BLaER1 treated with 17β-estradiol and CSF1 and Interleukin-3, amounts not matched to agents 10 nM and 100 nM (cell line): ENCODE measurements around the gene KLHL12.
A peak's percentile ranks its signal among the peaks of the same experiment; 100 is the strongest.
"Not testable (repeated sequence)": the region's sequence is repeated elsewhere in the genome, so short reads cannot be mapped to it uniquely, and the experiment has no call there.

ENCODE experiments used
- H3K27ac ChIP-seq, 11 experiments: shearing (Covaris generic); formaldehyde crosslinking; 2 replicates each; pipeline ENCODE4 v1.8.1; 2022
- H3K27me3 ChIP-seq, 11 experiments: shearing (Covaris generic); formaldehyde crosslinking; 2 replicates each; pipeline ENCODE4 v1.8.1; 2022
- H3K36me3 ChIP-seq, 11 experiments: shearing (Covaris generic); formaldehyde crosslinking; 2 replicates each; pipeline ENCODE4 v1.8.1; 2022
- H3K4me1 ChIP-seq, 10 experiments: shearing (Covaris generic); formaldehyde crosslinking; 2 replicates each; pipeline ENCODE4 v1.8.1; 2022
- H3K4me2 ChIP-seq, 11 experiments: shearing (Covaris generic); formaldehyde crosslinking; 2 replicates each; pipeline ENCODE4 v1.8.1; 2022
- H3K4me3 ChIP-seq, 10 experiments: shearing (Covaris generic); formaldehyde crosslinking; 2 replicates each; pipeline ENCODE4 v1.8.1; 2022
- H3K9ac ChIP-seq, 11 experiments: shearing (Covaris generic); formaldehyde crosslinking; 2 replicates each; pipeline ENCODE4 v1.8.1; 2022
- H3K9me3 ChIP-seq, 11 experiments: shearing (Covaris generic); formaldehyde crosslinking; replicated peaks in 1 of 11; 2 replicates each; pipeline ENCODE4 v1.8.1; 2022
- H4K20me1 ChIP-seq, 11 experiments: shearing (Covaris generic); formaldehyde crosslinking; 2 replicates each; pipeline ENCODE4 v1.8.1; 2022
- Cebpa-rat ChIP-seq, 11 experiments: shearing (Covaris generic); IDR thresholded peaks; 2 replicates each; pipeline ENCODE4 v1.8.1; 2022

KLHL12 gene

GRCh38 chr1:202919615-202920014, 7.4 kb downstream of the KLHL12 start:
- TF ChIP-seq Cebpa-rat (IDR thresholded peaks at IDR 0.05) = no peak
- Histone ChIP-seq H3K27ac (no peak overlapping the region), H3K4me1 (peaks cover 6 to 27% (median 18%) of the 10 kb centered on the region in 10 experiments; a peak in 16 of 20 replicates), H3K4me3 (no peak overlapping the region), H3K9ac (no peak overlapping the region), H3K36me3 (peaks cover 68 to 93% (median 74%) of the 10 kb centered on the region in 11 experiments), H4K20me1 (peaks cover 0 to 9% (median 0%) of the 10 kb centered on the region in 11 experiments; a peak in 3 of 22 replicates), H3K4me2 (no peak overlapping the region), H3K9me3 (no peaks in the 10 kb centered on the region), H3K27me3 (no peaks in the 10 kb centered on the region)

- no peak overlapping the region for H3K9ac ChIP-seq
- no peak for TF ChIP-seq Cebpa-rat (IDR thresholded peaks at IDR 0.05)
- no peaks in the 10 kb centered on the region for H3K27me3 ChIP-seq
- no peak overlapping the region for H3K4me3 ChIP-seq
- no peaks in the 10 kb centered on the region for H3K9me3 ChIP-seq
- no peaks in the 10 kb centered on the region for H3K4me1 ChIP-seq
- no peak overlapping the region for H3K4me2 ChIP-seq
- H4K20me1 ChIP-seq = peaks cover 0 to 5% (median 0%) of the 10 kb centered on the region in 11 experiments; a peak in 3 of 22 replicates
- H3K27ac ChIP-seq = peak overlapping the region in 1 of 11 experiments; percentile 0; a peak in 1 of 22 replicates
- H3K36me3 ChIP-seq = peaks cover 97 to 100% (median 98%) of the 10 kb centered on the region in 11 experiments
Observed at GRCh38 chr1:202915146-202915545, 11.9 kb downstream of the KLHL12 start.

- H3K4me3 ChIP-seq, H4K20me1 ChIP-seq, H3K27ac ChIP-seq, H3K4me2 ChIP-seq, H3K27me3 ChIP-seq, H3K9ac ChIP-seq, H3K9me3 ChIP-seq, H3K4me1 ChIP-seq: not testable (repeated sequence)
- H3K36me3 ChIP-seq = peaks cover 96 to 100% (median 99%) of the 10 kb centered on the region in 11 experiments
Observed at GRCh38 chr1:202912476-202912875, 14.6 kb downstream of the KLHL12 start.

GRCh38 chr1:202909494-202909893, 17.5 kb downstream of the KLHL12 start:
- TF ChIP-seq Cebpa-rat (IDR thresholded peaks at IDR 0.05) = no peak
- H3K27me3 ChIP-seq = no peaks in the 10 kb centered on the region
- no peak overlapping the region for H3K4me2 ChIP-seq
- peaks cover 86 to 98% (median 95%) of the 10 kb centered on the region in 11 experiments for H3K36me3 ChIP-seq
- H3K27ac ChIP-seq = no peak overlapping the region
- H3K4me1 ChIP-seq = no peaks in the 10 kb centered on the region
- no peaks in the 10 kb centered on the region for H3K9me3 ChIP-seq
- H3K4me3 ChIP-seq = no peak overlapping the region
- H3K9ac ChIP-seq = no peak overlapping the region
- H4K20me1 ChIP-seq = no peaks in the 10 kb centered on the region; a peak in 1 of 22 replicates

- no peaks in the 10 kb centered on the region; a peak in 1 of 22 replicates for H4K20me1 ChIP-seq
- H3K4me2 ChIP-seq = no peak overlapping the region
- no peak overlapping the region for H3K4me3 ChIP-seq
- H3K36me3 ChIP-seq = peaks cover 82 to 98% (median 95%) of the 10 kb centered on the region in 11 experiments
- no peak overlapping the region for H3K9ac ChIP-seq
- no peak for TF ChIP-seq Cebpa-rat (IDR thresholded peaks at IDR 0.05)
- no peaks in the 10 kb centered on the region for H3K27me3 ChIP-seq
- H3K4me1 ChIP-seq = no peaks in the 10 kb centered on the region
- H3K27ac ChIP-seq = no peak overlapping the region
- no peaks in the 10 kb centered on the region for H3K9me3 ChIP-seq
Observed at GRCh38 chr1:202908998-202909397, 18.0 kb downstream of the KLHL12 start.

GRCh38 chr1:202905331-202905730, 21.7 kb downstream of the KLHL12 start:
- H3K27ac ChIP-seq = no peak overlapping the region
- H3K9ac ChIP-seq = no peak overlapping the region
- no peak overlapping the region for H3K4me2 ChIP-seq
- no peaks in the 10 kb centered on the region for H3K4me1 ChIP-seq
- no peak overlapping the region for H3K4me3 ChIP-seq
- peaks cover 65 to 98% (median 92%) of the 10 kb centered on the region in 11 experiments for H3K36me3 ChIP-seq
- H3K9me3 ChIP-seq = no peaks in the 10 kb centered on the region
- no peak for TF ChIP-seq Cebpa-rat (IDR thresholded peaks at IDR 0.05)
- H3K27me3 ChIP-seq = no peaks in the 10 kb centered on the region
- H4K20me1 ChIP-seq = no peaks in the 10 kb centered on the region; a peak in 1 of 22 replicates

- not testable (repeated sequence) for H4K20me1 ChIP-seq, H3K9ac ChIP-seq, H3K27ac ChIP-seq, H3K4me1 ChIP-seq, H3K9me3 ChIP-seq, H3K27me3 ChIP-seq, H3K4me2 ChIP-seq, H3K4me3 ChIP-seq
- H3K36me3 ChIP-seq = peaks cover 65 to 98% (median 95%) of the 10 kb centered on the region in 11 experiments
Observed at GRCh38 chr1:202903808-202904207, 23.2 kb downstream of the KLHL12 start.

GRCh38 chr1:202901555-202901954, 25.5 kb downstream of the KLHL12 start:
- H3K9ac ChIP-seq = 0 out of 22 replicates have a peak overlapping the region, but pooled peaks of 1 of the 11 experiments have one; percentile 11
- H3K36me3 ChIP-seq = peaks cover 66 to 98% (median 94%) of the 10 kb centered on the region in 11 experiments
- no peak overlapping the region for H3K27ac ChIP-seq
- H3K9me3 ChIP-seq = no peaks in the 10 kb centered on the region
- TF ChIP-seq Cebpa-rat (IDR thresholded peaks at IDR 0.05) = no peak
- no peaks in the 10 kb centered on the region for H3K27me3 ChIP-seq
- H3K4me1 ChIP-seq = no peaks in the 10 kb centered on the region
- H3K4me2 ChIP-seq = no peak overlapping the region
- no peak overlapping the region for H3K4me3 ChIP-seq
- H4K20me1 ChIP-seq = no peaks in the 10 kb centered on the region; a peak in 2 of 22 replicates

- TF ChIP-seq Cebpa-rat (IDR thresholded peaks at IDR 0.05) = no peak
- Histone ChIP-seq H3K9me3 (no peaks in the 10 kb centered on the region), H3K36me3 (peaks cover 65 to 77% (median 73%) of the 10 kb centered on the region in 11 experiments), H3K27me3 (no peaks in the 10 kb centered on the region), H3K4me1 (peaks cover 11 to 16% (median 13%) of the 10 kb centered on the region in 10 experiments), H3K4me2 (no peak overlapping the region), H3K27ac (no peak overlapping the region), H3K9ac (no peak overlapping the region), H3K4me3 (no peak overlapping the region), H4K20me1 (peaks cover 0 to 11% (median 4%) of the 10 kb centered on the region in 11 experiments; a peak in 10 of 22 replicates)
Observed at GRCh38 chr1:202892501-202892900, 34.5 kb downstream of the KLHL12 start.

- no peak overlapping the region for H3K4me2 ChIP-seq
- H3K36me3 ChIP-seq = peaks cover 44 to 57% (median 52%) of the 10 kb centered on the region in 11 experiments
- peaks cover 0 to 28% (median 16%) of the 10 kb centered on the region in 11 experiments; a peak in 16 of 22 replicates for H4K20me1 ChIP-seq
- no peaks in the 10 kb centered on the region for H3K9me3 ChIP-seq
- H3K27ac ChIP-seq = no peak overlapping the region
- H3K4me3 ChIP-seq = no peak overlapping the region
- peaks cover 18 to 31% (median 23%) of the 10 kb centered on the region in 10 experiments for H3K4me1 ChIP-seq
- 0 out of 22 replicates have a peak overlapping the region, but pooled peaks of 1 of the 11 experiments have one; percentile 13 for H3K9ac ChIP-seq
- H3K27me3 ChIP-seq = no peaks in the 10 kb centered on the region
- TF ChIP-seq Cebpa-rat (IDR thresholded peaks at IDR 0.05) = no peak
Observed at GRCh38 chr1:202890392-202890791, 36.6 kb downstream of the KLHL12 start.
